HL-60 (cell line): ENCODE results near the gene SLC49A3.

ENCODE experiments used
- DNase-seq, 2 experiments: peaks; one replicate each; pipeline ENCODE4 v3.0.0-alpha.2; 2010 to 2020; ENCODE audit warnings: low read depth in 1 of 2, low spot score in 1 of 2
- H3K27ac ChIP-seq: fragments of 250-450 bp; sonication (Bioruptor Pico); replicated peaks from 2 replicates; pipeline ENCODE4 v1.5.1; 2020; ENCODE audit warnings: mild to moderate bottlenecking, moderate library complexity
- H3K27me3 ChIP-seq: fragments of 250-450 bp; sonication (Bioruptor Pico); 2 replicates; pipeline ENCODE4 v1.5.1; 2021; ENCODE audit warnings: mild to moderate bottlenecking, moderate library complexity; ENCODE audit not compliant: insufficient read depth, poor library complexity, severe bottlenecking
- H3K4me3 ChIP-seq: replicated peaks from 2 replicates; pipeline ENCODE4 v1.5.1; 2011; ENCODE audit warnings: mild to moderate bottlenecking, control low read depth, low read length; ENCODE audit not compliant: insufficient read depth
- GABPA ChIP-seq: IDR thresholded peaks from 2 replicates; pipeline ENCODE4 v1.6.1; 2012; ENCODE audit warnings: low read depth
- POLR2AphosphoS5 ChIP-seq: IDR thresholded peaks from 2 replicates; pipeline ENCODE4 v1.6.1; 2012; ENCODE audit warnings: low read depth
- REST ChIP-seq: IDR thresholded peaks from 2 replicates; pipeline ENCODE4 v1.6.1; 2012; ENCODE audit warnings: low read depth; ENCODE audit not compliant: insufficient replicate concordance
- SPI1 ChIP-seq: IDR thresholded peaks from 2 replicates; pipeline ENCODE4 v1.6.1; 2012; ENCODE audit warnings: low read depth, mild to moderate bottlenecking, borderline replicate concordance
- TF ChIP-seq, protein P1 (sequence below): IDR thresholded peaks from one replicate; pipeline ENCODE4 v1.5.1; 2011; ENCODE audit warnings: low read length, control low read depth, inconsistent platforms; ENCODE audit not compliant: insufficient read depth

SLC49A3 gene

DNA sequence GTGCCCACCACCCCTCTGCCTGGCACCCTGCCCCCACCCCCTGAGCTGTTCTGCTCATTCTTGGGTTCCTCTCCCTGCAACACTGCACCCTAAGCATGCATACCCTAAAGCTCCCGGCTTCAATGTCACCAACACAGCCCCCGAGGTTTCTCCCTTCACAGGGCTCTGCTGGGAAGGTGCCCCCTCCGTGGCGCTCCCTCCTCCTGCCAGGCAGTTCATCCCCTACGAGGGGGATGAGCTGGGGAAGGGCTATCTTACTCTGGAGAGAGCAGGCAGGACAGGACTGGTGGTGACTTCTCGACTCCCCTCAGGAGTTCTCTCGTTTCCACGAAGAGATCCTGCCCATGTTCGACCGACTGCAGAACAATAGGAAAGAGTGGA is 21.4 kb downstream of the SLC49A3 start:
- H3K27ac ChIP-seq = no peak overlapping the region
- DNase-seq = no peak
- no peak overlapping the region for H3K4me3 ChIP-seq
- peaks cover 10% of the 10 kb centered on the region for H3K27me3 ChIP-seq
- TF ChIP-seq REST (no peak), POLR2AphosphoS5 (no peak), GABPA (no peak)
- TF ChIP-seq, protein P1, sequence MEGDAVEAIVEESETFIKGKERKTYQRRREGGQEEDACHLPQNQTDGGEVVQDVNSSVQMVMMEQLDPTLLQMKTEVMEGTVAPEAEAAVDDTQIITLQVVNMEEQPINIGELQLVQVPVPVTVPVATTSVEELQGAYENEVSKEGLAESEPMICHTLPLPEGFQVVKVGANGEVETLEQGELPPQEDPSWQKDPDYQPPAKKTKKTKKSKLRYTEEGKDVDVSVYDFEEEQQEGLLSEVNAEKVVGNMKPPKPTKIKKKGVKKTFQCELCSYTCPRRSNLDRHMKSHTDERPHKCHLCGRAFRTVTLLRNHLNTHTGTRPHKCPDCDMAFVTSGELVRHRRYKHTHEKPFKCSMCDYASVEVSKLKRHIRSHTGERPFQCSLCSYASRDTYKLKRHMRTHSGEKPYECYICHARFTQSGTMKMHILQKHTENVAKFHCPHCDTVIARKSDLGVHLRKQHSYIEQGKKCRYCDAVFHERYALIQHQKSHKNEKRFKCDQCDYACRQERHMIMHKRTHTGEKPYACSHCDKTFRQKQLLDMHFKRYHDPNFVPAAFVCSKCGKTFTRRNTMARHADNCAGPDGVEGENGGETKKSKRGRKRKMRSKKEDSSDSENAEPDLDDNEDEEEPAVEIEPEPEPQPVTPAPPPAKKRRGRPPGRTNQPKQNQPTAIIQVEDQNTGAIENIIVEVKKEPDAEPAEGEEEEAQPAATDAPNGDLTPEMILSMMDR = no peak

DNA sequence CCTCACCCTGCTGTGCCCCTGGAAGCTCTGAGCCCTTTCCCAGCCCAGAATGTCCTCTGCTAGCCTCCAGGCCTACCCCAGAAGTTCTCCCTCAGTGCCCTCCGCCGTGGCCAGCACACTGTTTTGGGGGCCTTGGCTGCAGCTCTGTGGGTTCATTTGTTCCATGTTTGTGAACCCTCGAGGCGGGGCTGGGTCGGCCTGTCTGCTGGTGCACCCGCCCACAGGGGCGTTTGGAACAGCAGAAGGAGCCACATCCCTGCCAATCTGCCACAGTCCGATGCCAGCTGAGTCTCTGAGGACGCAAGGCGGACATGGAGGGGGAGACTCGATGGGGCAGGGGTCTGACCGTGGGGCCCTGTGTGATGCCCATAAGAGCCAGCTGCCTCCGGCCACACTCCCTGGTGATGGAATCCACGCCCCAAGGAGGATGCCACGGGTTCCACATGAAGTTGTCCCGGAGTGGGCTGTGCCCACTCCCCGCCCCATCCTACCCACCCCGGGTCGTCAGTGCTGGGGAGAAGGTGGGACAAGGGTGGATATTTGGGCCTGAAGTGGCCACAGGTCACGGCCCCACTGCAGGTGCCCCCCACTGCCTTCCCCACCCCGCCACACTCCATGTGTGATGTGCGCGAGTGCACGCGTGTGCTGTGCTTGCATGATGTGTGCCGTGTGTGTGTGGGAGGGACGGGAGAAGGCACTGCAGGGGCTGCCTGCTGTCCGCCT is 22.0 kb downstream of the SLC49A3 start:
- Histone ChIP-seq H3K4me3 (no peak overlapping the region), H3K27me3 (peaks cover 10% of the 10 kb centered on the region), H3K27ac (no peak overlapping the region)
- TF ChIP-seq, protein P1 = no peak
- TF ChIP-seq REST (no peak), POLR2AphosphoS5 (no peak), GABPA (no peak), SPI1 (no peak)
- DNase-seq = no peak

DNA sequence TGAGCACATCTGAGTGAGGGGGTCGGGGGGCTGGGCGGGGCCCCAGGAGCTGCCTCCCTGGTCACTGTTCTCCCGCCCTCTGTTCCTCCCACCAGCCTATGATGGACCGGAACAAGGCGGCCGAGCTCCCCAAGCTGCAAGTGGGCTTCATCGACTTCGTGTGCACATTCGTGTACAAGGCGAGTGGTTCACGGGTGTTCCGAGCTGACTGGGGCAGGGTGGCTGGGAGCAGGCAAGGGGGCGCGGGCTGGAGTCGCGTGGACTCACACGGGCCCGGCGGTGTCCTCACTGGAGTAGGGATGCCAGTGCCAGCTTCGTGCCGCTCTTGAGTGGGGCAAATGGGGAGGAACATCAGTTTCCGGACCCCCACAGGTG is 22.5 kb downstream of the SLC49A3 start:
- Histone ChIP-seq H3K27ac (no peak overlapping the region), H3K27me3 (peaks cover 10% of the 10 kb centered on the region), H3K4me3 (no peak overlapping the region)
- DNase-seq = no peak
- TF ChIP-seq, protein P1 = no peak
- TF ChIP-seq REST = no peak
- TF ChIP-seq POLR2AphosphoS5 = no peak
- TF ChIP-seq GABPA = no peak
- no peak for TF ChIP-seq SPI1
